HCEC 1CT (cell line): ENCODE data around the gene SGPP2.
"Not testable (repeated sequence)": the region's sequence is repeated elsewhere in the genome, so short reads cannot be mapped to it uniquely, and the experiment has no call there.

ENCODE experiments used
- DNase-seq: peaks from one replicate; pipeline ENCODE4 v3.0.0-alpha.2; 2017

Gene SGPP2

DNA sequence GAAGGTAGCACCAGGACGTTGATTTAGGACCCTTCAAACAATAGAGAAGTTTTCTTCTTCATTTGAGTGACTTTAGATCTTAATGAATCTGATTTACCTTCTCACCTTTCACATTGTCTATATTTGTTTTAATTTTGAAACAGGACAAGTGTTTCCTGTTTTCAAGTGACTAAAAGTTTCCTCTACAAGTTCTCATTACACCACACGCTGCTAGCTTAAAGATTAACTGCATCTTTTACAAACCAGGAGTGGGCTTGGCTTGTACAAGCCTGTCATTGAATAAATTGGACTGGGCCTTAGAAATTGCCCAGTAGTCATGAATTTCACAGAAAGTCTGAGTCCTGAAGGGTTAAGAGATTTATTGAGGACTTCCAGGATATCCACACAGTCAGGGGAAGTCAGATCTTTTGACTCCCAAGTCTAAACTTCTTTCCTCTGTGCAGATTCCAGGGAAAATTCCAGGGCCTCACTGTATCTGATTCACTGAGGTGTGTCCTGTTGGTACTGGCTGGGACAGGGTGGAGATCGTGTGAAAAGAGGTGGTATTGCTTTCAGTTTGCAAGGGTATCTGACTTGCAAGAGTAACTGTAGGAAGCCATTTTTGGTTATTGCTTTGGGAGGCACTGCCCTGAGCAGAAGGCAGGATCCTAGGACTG is 3.4 kb downstream of the SGPP2 start:
- DNase-seq: no peak

GRCh38 chr2:222430071-222430470 is 5.7 kb downstream of the SGPP2 start:
- no peak for DNase-seq

DNA sequence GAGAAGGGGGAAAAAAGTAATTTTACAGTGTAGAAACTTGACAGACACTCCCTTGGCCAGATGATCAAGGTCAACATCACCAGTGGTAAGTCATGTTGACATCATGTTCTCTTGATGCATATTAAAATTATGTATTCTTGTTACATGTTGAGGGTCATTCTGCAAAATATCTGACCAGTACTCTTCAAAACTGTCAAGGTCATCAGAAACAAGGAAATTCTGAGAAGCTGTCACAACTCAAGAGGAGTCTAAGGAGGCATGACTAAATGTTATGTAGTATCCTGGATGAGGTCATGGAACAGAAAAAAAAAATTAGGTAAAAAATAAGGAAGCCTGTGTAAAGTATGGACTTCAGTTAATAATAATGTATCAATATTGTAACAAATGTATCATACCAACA is 6.3 kb downstream of the SGPP2 start:
- DNase-seq: no peak

- DNase-seq: no peak
These were observed 7.5 kb downstream of the SGPP2 start for GRCh38 chr2:222431869-222432268.

DNA sequence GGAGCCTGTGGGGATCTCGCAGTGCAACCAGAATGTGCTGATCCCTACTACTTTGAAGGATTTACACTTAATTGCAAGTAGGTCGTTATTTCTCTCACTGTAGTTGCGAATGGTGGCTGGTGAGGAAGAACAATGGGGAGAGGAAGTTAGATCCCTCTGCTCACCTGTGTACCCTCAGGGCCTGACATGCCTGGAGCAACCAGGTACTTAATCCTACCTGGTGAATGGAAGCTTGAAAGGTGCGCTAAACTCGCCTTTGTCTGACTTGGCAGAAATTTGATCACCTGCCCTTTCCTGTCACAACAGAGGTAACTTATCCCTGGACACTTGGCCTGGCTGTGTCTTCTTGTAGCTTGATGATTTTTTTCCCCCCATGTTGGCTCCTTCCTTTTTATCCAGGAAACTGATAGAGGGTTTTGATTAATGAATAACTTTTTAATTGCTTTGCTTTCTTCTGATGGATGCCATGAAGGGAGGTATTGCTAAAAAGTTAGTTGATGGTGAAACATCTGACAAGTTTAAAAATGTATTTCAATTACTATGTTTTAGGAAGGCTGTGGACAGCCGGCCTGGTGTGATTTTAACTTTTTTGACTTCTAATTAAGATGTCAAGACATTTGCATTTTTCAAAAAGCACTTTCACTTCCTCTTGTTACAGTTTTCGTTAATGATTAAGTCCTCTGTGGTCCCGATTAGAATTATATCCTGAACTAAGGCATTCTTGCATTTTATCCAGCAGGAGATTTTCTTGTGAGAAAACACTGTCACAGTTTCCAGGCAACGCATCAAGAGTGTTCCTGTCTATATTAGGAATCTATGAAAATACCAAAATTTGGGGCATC is 9.2 kb downstream of the SGPP2 start:
- DNase-seq: no peak

DNA sequence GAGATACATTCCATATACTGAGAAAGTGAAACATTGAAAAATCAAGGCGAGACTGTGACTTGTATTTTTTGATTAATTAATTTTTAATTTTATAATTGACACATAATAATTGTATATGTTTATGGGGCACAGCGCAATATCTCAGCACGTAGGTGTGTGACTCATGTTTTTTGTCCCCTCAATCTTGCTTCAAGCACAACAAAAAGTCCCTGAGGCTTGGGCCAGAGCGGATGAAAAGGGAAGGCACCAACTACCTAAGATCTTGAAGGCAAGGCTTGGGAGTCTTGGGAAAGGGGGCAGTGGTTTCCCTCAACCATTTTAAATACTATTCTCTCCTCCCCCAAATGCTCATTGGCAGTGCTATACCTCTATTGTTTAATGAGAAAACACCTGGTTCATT is 9.9 kb downstream of the SGPP2 start:
- DNase-seq: no peak

DNA sequence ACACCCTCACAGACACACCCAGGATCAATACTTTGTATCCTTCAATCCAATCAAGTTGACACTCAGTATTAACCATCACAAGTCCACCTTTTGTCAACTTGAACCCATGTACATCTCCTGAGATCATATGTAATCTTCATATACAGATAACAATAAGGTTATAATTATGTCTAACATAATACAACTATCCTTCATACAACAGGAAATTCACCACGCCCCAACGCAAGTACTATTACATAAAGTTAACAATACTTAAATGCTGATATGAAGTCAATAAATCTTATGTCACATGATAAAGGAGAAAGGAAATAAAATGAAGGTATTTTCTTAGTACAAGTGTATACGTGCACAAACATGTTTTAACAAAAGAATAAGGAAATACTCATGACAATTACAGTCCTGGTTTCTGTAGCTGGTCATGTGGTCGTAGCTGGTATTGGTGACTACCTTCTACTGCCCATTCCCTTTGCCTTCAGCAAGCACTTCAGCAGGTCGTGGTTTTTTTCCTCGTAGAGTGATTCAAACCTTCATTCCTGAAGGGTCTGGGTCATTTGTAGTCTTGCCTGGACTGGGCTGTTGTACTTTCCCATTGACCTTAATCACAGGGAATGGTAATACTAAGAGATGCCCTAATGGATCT is 11.2 kb downstream of the SGPP2 start:
- DNase-seq: not testable (repeated sequence)

- no peak for DNase-seq
These were observed 11.7 kb downstream of the SGPP2 start for GRCh38 chr2:222436040-222436413.

GRCh38 chr2:222439692-222440091 is 15.3 kb downstream of the SGPP2 start:
- DNase-seq: no peak

GRCh38 chr2:222440673-222441422 is 16.5 kb downstream of the SGPP2 start:
- DNase-seq: peak; percentile 97

DNA sequence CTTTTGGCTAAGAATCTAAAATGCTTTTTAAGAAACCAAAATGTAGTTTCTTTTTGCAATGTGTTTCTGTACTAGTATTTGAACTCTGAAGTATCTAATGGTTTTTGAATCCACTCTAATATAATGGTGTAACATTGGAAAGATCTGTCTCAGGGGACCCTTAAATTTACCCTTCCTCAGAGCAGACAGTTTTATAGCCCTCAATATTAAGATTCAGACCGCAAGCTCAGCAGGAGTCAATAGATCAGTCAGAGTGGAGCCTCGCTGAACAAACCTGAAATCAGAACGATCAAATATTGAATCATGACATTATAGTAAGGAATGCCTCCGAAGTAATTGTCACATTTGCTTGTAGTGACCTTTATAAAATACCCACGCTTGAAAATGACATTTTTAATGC is 18.3 kb downstream of the SGPP2 start:
- DNase-seq: no peak

GRCh38 chr2:222445227-222445626 is 20.9 kb downstream of the SGPP2 start:
- DNase-seq: peak; percentile 33

GRCh38 chr2:222447131-222447530 is 22.8 kb downstream of the SGPP2 start:
- no peak for DNase-seq

- DNase-seq: peak; percentile 98
These were observed 24.4 kb downstream of the SGPP2 start for GRCh38 chr2:222448748-222449181.

DNA sequence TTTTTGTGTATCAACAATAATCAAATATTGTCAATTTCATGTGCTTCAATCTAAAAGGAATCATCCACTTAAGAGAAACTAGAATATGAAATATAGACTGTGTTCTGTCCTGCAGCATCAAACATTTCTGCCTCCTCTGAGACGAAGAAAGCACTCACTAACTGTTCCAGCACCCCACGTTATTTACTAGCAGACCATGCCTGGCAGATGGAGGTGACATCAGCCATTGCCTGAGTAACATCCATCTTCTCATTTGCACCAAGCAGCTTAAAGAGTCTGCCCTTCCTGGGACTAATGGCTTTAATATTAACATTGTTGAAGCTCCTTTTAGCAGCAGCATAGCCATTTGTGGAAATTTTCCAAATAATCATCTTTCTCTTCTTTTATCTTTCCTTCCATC is 25.7 kb downstream of the SGPP2 start:
- no peak for DNase-seq

GRCh38 chr2:222451224-222451674 is 26.9 kb downstream of the SGPP2 start:
- DNase-seq: peak; percentile 84

DNA sequence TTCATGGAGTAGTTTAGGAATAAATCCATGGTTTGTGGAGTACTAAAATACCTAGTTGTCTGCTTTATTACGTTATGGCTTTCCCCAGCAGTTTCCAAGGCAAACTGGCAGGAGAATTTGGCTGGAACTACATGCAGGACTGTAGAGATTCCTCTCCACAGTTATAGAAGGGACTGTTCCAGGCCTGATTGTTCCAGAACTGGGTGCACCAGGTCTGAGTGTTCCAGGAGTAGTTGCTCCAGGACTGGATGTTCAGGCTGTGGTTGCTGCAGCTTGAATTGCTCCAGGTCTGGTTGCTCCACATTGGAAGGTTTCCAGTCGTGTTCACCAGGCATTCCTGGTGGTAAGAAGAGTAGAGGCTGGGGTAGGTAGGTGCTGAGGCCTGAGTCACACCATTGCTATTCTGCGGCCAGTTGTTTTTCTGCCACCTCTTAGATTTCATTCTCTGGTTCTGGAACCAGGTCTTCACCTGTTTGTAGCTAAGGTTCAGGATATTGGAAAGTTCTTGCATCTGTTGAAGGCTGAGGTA is 28.1 kb downstream of the SGPP2 start:
- DNase-seq: no peak

DNA sequence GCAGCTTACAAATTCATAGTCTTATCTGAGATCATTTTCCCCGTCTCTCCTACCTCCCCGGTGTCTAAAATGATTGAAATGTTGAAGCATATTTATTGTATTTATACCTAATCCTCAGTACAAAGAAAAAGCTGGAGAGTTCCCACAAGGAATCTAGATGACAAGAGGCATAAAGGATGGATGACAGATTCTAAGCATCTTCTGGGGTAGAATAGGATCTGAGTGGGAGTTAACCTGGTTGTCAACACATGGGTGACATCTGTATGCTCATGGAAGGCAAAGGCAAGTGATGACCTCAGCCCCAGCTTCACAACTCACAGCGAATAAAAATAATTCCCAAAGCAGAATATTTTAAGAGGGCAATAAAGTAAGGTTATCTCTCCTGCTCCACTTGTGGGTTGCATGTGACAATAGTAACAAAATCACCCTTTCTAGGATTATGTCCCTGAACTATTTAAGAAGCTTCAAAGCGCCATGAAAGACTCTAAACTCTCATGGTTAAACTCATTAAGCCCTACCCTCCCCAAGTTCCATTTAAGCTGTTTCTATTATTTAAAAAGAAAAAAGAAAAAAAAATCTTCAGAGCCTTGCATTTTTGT is 32.2 kb downstream of the SGPP2 start:
- DNase-seq: no peak

GRCh38 chr2:222459983-222460382 is 35.6 kb downstream of the SGPP2 start:
- no peak for DNase-seq

DNA sequence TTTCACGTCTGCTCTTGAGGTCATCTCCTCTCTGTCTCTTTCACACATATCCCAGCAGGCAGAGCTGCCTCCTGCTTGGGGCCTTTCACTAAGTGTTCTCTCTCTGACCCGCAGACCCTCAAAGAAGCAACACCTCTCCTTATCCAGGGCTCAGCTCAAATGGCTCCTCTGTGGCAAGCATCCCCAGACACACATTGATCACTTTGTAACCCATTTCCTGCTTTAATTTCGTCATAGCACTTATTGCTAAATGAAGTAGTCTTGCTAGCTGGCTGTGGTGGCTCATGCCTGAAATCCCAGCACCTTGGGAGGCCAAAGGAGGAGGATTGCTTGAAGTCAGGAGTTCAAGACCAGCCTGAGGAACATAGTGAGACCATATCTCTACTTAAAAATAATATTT is 41.4 kb downstream of the SGPP2 start:
- no peak for DNase-seq

DNA sequence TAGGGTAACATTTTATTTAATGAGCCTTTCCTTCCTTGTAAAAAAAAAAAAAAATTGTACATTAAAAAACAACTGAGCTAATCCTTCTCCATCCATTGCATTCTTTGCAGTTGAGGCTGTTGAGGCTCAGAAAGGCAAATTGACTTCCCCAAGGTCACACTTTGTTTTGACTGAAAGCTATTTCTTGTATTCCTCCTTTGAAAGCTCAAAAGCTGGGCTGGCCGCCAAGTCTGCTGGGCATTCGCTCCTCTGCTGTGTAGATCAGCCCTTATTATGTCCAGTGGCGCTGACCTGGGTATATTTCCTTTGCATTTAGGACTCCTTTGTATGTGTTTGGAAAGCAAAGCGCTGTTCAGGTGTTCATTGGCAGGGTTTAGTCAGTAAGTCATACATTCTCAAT is 44.0 kb downstream of the SGPP2 start:
- DNase-seq: no peak

- no peak for DNase-seq
These were observed 46.6 kb downstream of the SGPP2 start for GRCh38 chr2:222470802-222471468.
